ENCODE data around the gene KYNU. TPM values are rescaled to one million over a fixed set of nuclear protein-coding genes. Genes with fewer than 3 reads are reported as not detected.
"Not testable (repeated sequence)": the region's sequence is repeated elsewhere in the genome, so short reads cannot be mapped to it uniquely, and the experiment has no call there.

Gene KYNU
- polyA plus RNA-seq, 1 donor = 5.3 TPM

DNA sequence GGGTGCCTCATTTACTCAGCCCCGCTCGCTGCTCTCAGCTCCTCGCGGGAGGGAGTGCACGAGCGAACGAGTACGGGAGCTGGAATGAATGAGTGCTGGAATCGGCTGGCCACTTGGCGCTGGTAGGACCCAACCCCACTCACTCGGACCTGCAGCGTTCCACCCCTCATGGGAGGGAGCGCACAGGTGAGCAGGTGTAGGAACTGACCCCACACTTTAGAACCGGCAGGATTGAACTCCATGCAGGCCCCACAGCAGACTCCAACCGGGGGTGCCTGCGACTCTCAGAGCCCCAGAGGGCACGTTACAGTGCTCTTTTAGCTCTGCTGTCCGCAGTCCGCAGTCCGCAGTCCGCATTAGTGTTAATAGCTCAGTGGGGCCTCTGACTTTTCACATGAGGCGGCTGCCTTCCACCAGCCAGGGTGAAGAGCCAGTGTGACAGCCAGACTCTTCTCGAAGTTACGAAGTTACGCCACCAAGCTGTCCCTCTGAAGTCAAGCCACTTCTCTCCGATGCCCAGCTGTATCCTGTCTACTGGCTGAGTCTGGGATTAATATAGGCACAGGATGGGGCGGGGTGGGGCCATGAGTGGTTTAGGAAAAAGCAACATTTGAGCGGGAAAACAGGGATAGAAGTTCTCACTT is 149.1 kb downstream of the KYNU start:
- peak; percentile 20 for DNase-seq

DNA sequence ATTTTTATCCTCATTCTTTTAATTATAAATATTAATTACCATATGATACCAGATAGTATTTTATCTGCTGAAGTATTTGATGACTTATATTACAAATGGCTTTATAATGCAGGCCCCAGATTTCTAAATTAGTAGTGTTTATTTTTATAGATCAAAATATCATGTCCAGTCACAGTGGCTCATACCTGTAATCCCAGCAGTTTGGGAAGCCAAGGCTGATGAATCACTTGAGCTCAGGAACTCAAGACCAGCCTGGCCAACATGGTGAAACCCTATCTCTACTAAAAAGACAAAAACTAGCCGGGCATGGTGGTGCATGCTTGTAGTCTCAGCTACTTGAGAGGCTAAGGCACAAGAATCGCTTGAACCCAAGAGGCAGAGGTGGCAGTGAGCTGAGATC is 151.7 kb downstream of the KYNU start:
- no peak for DNase-seq

- no peak for DNase-seq
Measured at GRCh38 chr2:143030127-143030526, 152.7 kb downstream of the KYNU start.

DNA sequence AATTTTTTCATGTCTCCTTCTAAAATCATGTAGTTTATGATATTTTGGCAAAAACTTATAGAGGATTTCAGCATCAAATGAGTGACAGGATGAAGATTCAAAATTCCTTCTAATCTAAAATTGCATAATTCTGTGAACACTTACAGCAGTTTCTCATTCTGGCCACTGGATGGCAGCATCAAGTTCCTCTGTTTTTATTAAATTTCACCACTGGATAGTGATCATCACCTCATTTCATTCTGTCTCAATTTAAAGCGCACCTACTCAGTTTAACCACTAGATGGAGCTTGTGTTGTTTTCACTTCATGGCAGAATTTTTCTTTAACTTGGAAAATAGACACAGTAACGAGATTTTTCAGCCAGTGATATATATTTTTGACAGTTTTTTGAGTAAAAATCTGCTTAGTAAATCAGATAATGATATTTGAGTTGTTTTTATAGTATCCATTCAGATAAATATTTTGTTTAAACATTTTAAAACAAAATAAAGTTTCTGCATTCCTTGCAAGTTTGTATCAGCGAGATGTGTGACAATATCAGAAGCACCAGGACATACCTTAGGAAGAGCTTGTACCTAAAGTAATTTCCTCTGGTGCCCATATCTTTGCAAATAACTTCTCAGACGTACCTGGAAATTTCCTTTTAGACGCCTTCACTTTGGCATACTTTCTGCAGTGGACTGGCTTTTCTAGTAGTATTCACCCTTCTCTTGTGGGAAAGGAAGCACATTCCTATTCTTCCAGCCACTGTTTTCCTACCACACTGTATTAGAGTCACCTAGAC is 157.0 kb downstream of the KYNU start:
- DNase-seq = peak; percentile 84

- no peak for DNase-seq
Measured at GRCh38 chr2:143051465-143051864, 174.0 kb downstream of the KYNU start.

GRCh38 chr2:143053437-143053836 is 176.0 kb downstream of the KYNU start:
- DNase-seq = not testable (repeated sequence)

- no peak for DNase-seq
Measured at GRCh38 chr2:143056550-143056949, 179.1 kb downstream of the KYNU start.

DNA sequence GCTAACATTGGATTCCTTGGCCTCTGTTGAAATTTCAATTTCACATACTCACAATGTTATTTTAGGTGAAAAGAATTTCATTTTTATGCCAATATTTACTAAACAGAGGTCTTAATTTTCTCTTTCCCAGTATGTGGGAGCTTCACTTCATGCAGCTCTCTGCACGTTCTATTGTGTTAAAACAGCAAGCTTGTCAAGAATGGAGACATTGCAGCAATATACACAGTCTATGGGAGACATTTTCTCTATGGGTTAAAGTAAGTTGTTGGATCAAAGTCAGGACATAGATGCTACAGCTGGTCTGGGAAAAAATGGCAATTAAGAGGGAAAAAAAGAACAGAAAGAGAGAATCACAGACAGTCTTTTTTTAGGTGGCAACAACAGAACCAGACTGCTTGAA is 181.4 kb downstream of the KYNU start:
- DNase-seq = no peak

DNA sequence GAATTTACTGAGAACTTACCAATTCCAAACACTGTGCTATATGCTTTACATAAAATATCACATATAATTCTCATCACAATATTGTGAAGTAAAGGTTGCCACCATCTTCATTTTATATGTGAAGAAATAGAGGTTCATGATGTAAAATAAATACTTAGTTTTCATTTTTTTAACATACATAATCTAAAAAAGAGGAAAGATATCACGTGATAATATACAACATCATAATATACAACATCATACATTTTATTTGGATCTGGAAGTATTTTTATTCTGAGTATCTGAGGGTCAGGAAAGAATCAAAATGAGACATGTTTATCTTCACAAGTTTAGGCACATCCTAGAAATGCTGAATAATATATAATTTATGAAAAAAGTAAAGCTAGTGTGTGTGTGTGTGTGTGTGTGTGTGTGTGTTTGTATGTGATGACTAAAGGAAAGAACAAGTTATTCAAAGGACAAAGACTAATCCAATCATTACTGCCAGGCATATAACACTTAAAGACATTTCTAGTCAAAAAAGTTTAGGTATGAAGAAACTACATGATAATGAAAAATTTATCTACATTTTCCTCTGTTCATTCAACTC is 186.2 kb downstream of the KYNU start:
- no peak for DNase-seq

- DNase-seq = no peak
Measured at GRCh38 chr2:143068094-143068493, 190.6 kb downstream of the KYNU start.

- DNase-seq = no peak
Measured at GRCh38 chr2:143068509-143068908, 191.0 kb downstream of the KYNU start.

GRCh38 chr2:143070704-143071103 is 193.2 kb downstream of the KYNU start:
- no peak for DNase-seq

DNA sequence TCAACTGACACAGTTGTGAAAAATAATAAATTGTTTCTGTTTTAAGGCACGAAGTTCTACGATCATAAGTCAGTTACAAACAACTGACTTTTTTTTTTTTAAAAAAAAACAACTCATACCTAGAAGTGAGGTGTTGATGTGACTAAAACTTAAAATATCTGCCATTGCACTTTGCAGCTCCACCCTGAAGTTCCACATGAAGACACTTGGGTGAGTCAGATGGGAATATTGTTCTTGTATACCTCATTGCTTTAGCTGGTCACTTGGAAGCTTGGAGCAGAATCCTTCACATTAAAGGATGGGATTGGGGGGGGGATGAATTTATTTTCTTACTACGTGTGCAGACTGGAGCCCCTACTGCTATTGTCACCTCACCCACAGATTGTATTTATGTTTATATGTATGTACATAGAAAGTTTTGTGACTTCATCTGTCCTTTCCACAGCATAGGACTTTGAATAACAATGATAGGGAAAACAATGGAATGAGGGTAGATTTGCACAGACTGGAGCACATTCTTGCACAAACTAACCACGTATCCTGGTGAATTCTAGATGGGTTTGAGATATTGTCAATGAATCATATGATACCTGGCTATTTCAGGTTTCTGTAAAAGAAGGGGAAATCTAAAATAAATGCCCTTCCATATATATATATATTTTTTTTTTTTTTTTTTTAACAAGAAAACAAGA is 193.9 kb downstream of the KYNU start:
- DNase-seq = no peak

DNA sequence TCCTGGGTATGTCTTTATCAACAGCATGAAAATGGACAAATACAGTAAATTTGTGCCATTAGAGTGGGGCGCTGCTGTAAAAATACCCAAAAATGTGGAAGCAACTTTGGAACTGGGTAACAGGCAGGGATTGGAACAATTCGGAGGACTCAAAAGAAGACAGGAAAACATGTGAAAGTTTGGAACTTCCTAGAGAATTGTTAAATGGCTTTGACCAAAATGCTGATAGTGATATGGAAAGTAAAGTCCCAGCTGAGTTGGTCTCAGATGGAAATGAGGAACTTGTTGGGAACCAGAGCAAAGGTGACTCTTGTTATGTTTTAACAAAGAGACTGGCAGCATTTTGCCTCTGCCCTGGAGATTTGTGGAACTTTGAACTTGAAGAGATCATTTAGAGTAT is 197.4 kb downstream of the KYNU start:
- not testable (repeated sequence) for DNase-seq

DNA sequence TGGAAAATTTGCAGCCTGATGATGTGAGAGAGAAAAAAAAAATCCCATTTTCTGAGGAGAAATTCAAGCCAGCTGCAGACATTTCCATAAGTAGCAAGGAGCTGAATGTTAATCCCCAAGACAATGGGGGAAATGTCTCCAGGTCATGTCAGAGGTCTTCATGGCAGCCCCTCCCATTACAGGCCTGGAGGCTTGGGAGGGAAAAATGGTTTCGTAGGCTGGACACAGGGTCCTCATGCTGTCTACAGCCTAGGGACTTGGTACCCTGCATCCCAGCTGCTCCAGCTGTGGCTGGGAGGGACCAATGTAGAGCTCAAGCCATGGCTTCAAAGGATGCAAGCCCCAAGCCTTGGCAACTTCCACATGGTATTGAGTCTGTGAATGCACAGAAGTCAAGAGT is 198.2 kb downstream of the KYNU start:
- DNase-seq = no peak

DNA sequence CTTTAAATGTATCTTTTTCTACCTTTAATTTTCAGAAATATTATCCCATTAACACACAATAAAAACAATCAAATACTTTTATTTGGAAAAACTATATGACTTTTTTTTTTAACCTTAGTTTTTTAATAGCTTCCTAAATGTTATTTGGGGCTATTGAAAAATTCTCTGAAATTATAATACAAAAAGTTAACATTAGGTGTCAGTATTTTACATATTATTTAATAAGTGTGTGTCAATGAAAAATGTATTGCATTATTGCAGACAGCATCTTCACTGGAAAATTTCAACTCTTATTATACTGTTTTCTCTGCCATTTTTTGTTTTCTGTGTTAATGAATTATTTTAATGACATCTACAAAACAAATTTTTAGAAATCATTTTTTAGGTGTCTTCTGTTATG is 200.6 kb downstream of the KYNU start:
- DNase-seq = no peak

- no peak for DNase-seq
Measured at GRCh38 chr2:143081616-143082015, 204.2 kb downstream of the KYNU start.

DNA sequence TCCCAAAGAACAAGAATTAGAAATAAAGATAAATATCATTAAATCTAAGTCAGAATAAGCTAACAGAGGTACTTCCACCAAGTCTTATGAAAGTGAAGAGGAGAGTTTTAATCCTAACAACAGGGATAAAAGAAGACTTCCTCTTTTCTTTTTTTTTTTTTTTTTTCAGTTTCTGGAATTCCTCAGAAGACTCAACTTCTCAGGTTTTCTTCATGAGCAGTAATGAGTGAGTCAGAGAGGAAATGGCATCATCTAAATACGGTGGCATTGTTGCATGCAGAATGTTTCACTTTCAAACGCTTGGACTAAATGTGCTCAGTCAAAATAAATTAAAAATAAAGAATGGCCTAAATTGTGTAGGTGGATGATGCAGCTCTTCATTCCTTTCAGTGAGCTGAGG is 206.2 kb downstream of the KYNU start:
- DNase-seq = no peak

GRCh38 chr2:143084462-143084861 is 207.0 kb downstream of the KYNU start:
- no peak for DNase-seq

- no peak for DNase-seq
Measured at GRCh38 chr2:143085125-143085784, 207.8 kb downstream of the KYNU start.

- DNase-seq = no peak
Measured at GRCh38 chr2:143087033-143087432, 209.6 kb downstream of the KYNU start.

DNA sequence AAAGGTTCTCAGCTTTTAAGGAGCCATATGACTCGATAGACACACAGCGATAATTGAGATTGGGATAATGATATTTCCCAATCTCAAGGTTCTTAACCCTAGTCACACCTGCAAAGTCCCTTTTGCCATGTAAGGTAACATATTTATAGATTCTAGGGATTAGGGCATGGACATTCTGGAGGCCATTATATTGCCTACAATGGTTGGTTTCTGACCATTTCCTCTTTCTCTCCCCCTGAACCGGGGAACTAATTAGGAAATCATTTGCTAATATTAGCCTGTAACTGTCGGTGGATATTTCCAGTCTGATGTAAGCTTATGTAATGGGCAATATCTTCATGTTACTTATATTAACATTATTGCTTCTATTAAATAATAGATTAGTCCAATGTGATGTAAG is 210.9 kb downstream of the KYNU start:
- DNase-seq = no peak
